ENCODE measurements around the gene E4F1. TPM values are rescaled to one million over a fixed set of nuclear protein-coding genes. Genes with fewer than 3 reads are reported as not detected.
A peak's percentile ranks its signal among the peaks of the same experiment; 100 is the strongest.

Gene E4F1
- total RNA-seq, 1 experiment from 2014 or later = 49.0 TPM

DNA sequence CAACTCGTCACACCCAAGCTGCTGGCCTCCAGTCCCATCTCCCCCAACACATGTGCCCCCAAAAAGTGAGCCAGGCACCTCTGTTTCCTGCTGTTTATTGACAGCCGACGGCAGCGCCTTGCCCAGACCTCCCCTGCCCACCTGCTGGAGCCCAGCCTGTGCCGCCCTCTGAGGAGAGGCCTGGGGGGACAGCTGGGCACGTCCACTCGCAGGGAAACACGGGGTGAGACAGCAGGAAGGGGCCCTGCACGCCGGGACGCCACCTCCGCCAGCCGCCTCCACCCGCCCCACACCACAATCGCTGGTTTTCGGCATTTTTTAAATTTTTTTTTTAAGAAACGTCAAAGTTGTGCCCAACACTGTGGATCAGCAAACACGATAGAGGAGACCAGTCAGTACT is 46.3 kb upstream of the E4F1 start:
- no peak for ATAC-seq
- POLR2A ChIA-PET (ENCODE audit: unreplicated experiment) = no interaction called here
- BruUV-seq (replicated peaks) = no TSS peak

DNA sequence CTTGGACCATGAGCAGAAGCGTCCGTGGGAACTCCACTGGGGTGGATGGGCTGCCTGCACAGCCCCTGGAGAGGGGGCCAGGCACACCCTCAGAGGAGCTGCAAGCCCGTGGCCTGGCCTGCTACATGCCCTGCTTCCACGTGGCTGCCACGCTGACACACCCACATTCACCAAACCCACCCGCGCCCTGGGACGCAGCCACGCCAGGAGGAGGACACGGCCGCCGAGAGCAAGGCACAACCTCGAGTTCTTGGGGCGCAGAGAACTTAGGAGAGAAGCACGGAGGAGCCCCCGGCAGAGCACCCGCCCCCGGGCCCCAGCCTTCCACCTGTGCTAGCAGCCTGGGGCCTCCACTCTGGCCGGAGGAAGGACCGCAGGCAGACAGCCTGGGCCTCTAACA is 45.8 kb upstream of the E4F1 start:
- Histone ChIP-seq H3K36me3 (ENCODE audit: low read depth, low read length) (no peaks in the 10 kb centered on the region), H2AFZ (ENCODE audit: low read length) (no peak overlapping the region), H3K9me2 (replicated peaks; ENCODE audit: low read length) (no peaks in the 10 kb centered on the region), H3K4me2 (ENCODE audit: low read length) (no peak overlapping the region), H3K9ac (ENCODE audit: low read length) (no peak overlapping the region), H3K79me2 (ENCODE audit: low read length) (no peaks in the 10 kb centered on the region), H3K4me3 (ENCODE audit: low read length) (no peak overlapping the region), H3K4me1 (ENCODE audit: insufficient read depth, low read length) (no peaks in the 10 kb centered on the region), H3F3A (ENCODE audit: low read length, unreplicated experiment) (no peaks in the 10 kb centered on the region), H3K9me3 (ENCODE audit: low read length) (no peaks in the 10 kb centered on the region), H4K20me1 (ENCODE audit: low read length) (no peaks in the 10 kb centered on the region), H3K27me3 (ENCODE audit: low read length) (no peaks in the 10 kb centered on the region), H3K27ac (ENCODE audit: low read length) (no peak overlapping the region)
- ATAC-seq (no peak), DNase-seq (no peak)
- no peak for TF ChIP-seq EZH2phosphoT487 (IDR thresholded peaks at IDR 0.05; ENCODE audit: borderline replicate concordance, low read length)
- TF ChIP-seq, protein P1, sequence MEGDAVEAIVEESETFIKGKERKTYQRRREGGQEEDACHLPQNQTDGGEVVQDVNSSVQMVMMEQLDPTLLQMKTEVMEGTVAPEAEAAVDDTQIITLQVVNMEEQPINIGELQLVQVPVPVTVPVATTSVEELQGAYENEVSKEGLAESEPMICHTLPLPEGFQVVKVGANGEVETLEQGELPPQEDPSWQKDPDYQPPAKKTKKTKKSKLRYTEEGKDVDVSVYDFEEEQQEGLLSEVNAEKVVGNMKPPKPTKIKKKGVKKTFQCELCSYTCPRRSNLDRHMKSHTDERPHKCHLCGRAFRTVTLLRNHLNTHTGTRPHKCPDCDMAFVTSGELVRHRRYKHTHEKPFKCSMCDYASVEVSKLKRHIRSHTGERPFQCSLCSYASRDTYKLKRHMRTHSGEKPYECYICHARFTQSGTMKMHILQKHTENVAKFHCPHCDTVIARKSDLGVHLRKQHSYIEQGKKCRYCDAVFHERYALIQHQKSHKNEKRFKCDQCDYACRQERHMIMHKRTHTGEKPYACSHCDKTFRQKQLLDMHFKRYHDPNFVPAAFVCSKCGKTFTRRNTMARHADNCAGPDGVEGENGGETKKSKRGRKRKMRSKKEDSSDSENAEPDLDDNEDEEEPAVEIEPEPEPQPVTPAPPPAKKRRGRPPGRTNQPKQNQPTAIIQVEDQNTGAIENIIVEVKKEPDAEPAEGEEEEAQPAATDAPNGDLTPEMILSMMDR (conservative IDR thresholded peaks at IDR 0.05; ENCODE audit: low read depth, low read length) = no peak
- no peak for TF ChIP-seq EZH2 (IDR thresholded peaks at IDR 0.05; ENCODE audit: low read length, unreplicated experiment)
- BruUV-seq (replicated peaks) = TSS peak; percentile 71
- CTCF ChIA-PET = no interaction called here
- POLR2A ChIA-PET (ENCODE audit: unreplicated experiment) = no interaction called here
- intact Hi-C loops (cut with micrococcal nuclease) = no loop called here

More for the DNA sequence above, 46.3 kb upstream of the E4F1 start:
- Histone ChIP-seq H3K27ac (ENCODE audit: low read length) (no peak overlapping the region), H3K9me3 (ENCODE audit: low read length) (no peaks in the 10 kb centered on the region), H3K9me2 (replicated peaks; ENCODE audit: low read length) (no peaks in the 10 kb centered on the region), H2AFZ (ENCODE audit: low read length) (no peak overlapping the region), H3K4me2 (ENCODE audit: low read length) (no peak overlapping the region), H3K9ac (ENCODE audit: low read length) (no peak overlapping the region), H3K79me2 (ENCODE audit: low read length) (no peaks in the 10 kb centered on the region), H3K36me3 (ENCODE audit: low read depth, low read length) (no peaks in the 10 kb centered on the region), H3K4me1 (ENCODE audit: insufficient read depth, low read length) (no peaks in the 10 kb centered on the region), H3K4me3 (ENCODE audit: low read length) (no peak overlapping the region), H3K27me3 (ENCODE audit: low read length) (no peaks in the 10 kb centered on the region), H4K20me1 (ENCODE audit: low read length) (no peaks in the 10 kb centered on the region), H3F3A (ENCODE audit: low read length, unreplicated experiment) (no peaks in the 10 kb centered on the region)
- TF ChIP-seq, protein P1 (conservative IDR thresholded peaks at IDR 0.05; ENCODE audit: low read depth, low read length) = no peak
- TF ChIP-seq EZH2phosphoT487 (IDR thresholded peaks at IDR 0.05; ENCODE audit: borderline replicate concordance, low read length) (no peak), EZH2 (IDR thresholded peaks at IDR 0.05; ENCODE audit: low read length, unreplicated experiment) (no peak)
- CTCF ChIA-PET = no interaction called here
- intact Hi-C loops (cut with micrococcal nuclease) = no loop called here
- DNase-seq = no peak

GRCh38 chr16:2178321-2179106 is 44.9 kb upstream of the E4F1 start:
- H3K9me3 ChIP-seq (ENCODE audit: low read length) = no peaks in the 10 kb centered on the region
- no peak overlapping the region for H3K4me2 ChIP-seq (ENCODE audit: low read length)
- POLR2A ChIA-PET (ENCODE audit: unreplicated experiment) = no interaction called here
- H3F3A ChIP-seq (ENCODE audit: low read length, unreplicated experiment) = no peaks in the 10 kb centered on the region
- intact Hi-C loops (cut with micrococcal nuclease) = no loop called here
- H3K9ac ChIP-seq (ENCODE audit: low read length) = no peak overlapping the region
- no TSS peak for BruUV-seq (replicated peaks)
- no peaks in the 10 kb centered on the region for H3K9me2 ChIP-seq (replicated peaks; ENCODE audit: low read length)
- no peak for TF ChIP-seq EZH2phosphoT487 (IDR thresholded peaks at IDR 0.05; ENCODE audit: borderline replicate concordance, low read length)
- TF ChIP-seq EZH2 (IDR thresholded peaks at IDR 0.05; ENCODE audit: low read length, unreplicated experiment) = no peak
- TF ChIP-seq, protein P1 (conservative IDR thresholded peaks at IDR 0.05; ENCODE audit: low read depth, low read length) = no peak
- no peak overlapping the region for H3K27ac ChIP-seq (ENCODE audit: low read length)
- no peaks in the 10 kb centered on the region for H3K27me3 ChIP-seq (ENCODE audit: low read length)
- CTCF ChIA-PET = no interaction called here
- H3K4me1 ChIP-seq (ENCODE audit: insufficient read depth, low read length) = no peaks in the 10 kb centered on the region
- H3K36me3 ChIP-seq (ENCODE audit: low read depth, low read length) = no peaks in the 10 kb centered on the region
- ATAC-seq (no peak), DNase-seq (no peak)
- H2AFZ ChIP-seq (ENCODE audit: low read length) = no peak overlapping the region
- H4K20me1 ChIP-seq (ENCODE audit: low read length) = no peaks in the 10 kb centered on the region
- H3K4me3 ChIP-seq (ENCODE audit: low read length) = no peak overlapping the region
- H3K79me2 ChIP-seq (ENCODE audit: low read length) = no peaks in the 10 kb centered on the region
